NCI-H82 (cell line): ENCODE measurements around the gene MMP24OS.
"Not testable (repeated sequence)": the region's sequence is repeated elsewhere in the genome, so short reads cannot be mapped to it uniquely, and the experiment has no call there.

Source experiments
- DNase-seq: peaks from one replicate; lab custom pipeline; 2025; lab: John Stamatoyannopoulos, UW

Gene MMP24OS

DNA sequence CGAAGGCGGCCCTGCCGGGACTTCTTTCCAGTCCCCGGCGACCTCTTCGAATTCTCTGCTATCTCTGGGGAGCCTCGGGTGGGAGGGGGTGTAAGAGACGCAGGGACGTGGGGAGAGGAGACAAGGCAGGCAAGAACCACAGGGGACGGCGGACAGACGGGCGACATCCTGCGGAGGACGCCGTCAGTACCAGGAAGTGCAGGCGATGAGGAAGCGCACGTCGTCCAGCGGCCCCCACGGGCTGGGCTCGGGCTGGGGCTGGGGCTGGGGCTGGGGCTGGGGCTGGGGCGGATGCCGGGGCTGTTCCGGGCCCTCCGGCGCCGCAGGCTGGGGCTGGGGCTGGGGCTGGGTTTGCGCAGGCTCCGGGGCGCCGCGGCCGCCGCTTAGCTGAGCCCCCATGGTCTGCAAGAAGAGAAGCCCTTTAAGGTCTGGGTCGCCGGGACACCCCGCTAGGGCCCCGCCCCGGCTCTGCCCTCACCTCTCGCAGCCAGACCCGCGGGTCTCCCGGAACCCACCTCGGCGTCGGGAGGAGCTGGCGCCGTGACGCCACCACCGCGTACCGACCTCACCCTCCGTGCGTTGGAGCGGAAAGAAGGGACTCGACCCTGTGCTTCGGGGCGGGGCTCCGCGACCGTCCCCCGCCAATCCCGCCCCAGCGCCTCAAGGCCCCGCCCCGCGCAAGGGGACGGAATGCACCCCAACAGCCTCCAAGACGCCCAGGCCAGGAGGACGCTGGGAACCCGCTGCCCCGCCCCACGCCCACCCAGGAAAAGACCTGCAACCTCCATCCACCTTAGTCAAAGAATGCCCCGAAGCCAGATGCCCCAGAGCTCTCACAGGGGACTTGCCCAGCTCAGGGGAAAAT lies at the start of gene MMP24OS:
TSS of gene MMP24OS (minus strand) at position 592 of the 865 bp plus-strand sequence. CDS start at position 399, 193 bp downstream.
- peak; percentile 97 for DNase-seq

DNA sequence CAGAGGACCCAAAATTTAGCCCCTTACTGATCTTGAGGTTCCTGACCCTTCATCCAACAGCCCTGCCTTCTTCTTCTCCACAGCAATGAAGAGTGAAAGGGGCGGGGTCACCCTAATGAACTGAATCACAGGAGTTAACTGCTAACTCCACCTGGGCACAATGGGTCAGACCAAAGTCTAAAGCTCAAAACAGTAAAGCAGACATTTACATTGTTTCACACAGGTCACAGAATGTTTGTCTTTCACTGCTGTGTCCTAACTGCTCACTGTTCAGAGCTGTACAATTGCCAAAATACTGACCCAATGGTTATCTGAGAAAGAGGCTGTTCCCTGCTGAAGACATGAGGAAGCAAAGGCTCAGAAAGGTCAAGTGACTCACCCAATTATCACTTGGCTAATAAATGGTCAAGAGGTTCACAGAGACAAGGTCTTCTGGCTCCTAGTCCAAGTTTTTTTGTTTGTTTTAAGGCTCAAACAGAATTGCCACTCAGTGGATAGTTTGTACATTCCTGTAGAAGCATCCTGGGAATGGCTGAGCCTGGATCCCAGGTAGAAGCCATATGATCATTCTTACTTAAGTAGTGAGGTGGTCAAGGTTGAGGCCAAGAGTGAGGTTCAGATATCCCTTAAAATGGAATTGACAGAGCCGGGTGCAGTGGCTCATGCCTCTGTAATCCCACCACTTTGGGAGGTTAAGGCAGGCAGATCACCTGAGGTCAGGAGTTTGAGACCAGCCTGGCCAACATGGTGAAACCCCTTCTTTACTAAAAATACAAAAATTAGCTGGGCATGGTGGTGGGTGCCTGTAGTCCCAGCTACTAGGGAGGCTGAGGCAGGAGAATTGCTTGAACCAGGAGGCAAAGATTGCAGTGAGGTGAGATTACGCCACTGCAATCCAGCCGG lies 49.4 kb upstream of the MMP24OS start:
- no peak for DNase-seq

DNA sequence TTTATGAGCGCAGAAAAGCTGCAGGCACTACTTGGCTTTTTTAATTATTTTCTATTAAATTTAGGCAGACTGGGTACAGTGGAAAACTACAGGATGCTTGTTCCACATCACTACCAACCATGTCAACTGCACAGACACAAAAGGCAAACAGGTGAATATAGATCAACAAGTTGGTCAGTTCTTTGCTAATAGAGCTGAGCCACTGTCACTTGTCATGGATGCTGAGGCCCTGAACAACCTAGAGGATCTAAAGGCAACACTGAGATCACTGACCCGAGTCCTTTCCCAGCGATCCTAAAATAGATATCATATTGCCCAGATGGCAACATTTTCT lies 48.8 kb upstream of the MMP24OS start:
- DNase-seq = no peak

DNA sequence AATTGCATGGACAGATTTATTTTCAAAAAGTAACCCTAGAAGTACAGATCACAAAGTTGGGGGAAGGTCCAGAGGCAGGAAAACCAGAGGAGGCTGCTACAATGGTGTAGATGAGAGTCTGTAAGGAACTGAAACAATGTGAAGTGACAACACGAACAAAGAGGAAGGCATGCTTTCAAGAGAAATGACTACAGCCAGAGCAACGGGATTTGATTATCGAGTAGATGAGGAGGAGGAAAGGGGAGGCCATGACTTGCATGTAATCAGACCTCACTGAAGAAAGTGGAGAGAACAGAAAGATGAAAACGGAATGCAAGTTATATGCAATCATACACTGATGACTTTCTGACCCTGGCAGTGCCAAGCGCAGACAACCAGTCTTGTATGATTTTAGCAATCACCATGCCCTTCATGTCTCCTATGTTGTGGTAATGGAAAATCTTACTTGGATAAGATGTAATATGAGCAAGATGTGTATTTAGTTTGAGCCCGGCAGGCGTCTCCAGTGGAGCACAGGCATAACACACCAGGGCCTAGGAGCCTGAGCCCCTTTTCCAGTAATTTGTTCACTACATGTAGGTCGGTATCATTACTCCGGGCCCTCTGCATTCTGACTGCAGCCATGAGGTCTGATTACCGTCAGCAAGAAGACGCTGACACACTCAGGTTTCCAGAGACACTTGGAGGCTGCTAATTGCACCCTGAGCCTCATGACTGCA lies 48.3 kb upstream of the MMP24OS start:
- DNase-seq = no peak

DNA sequence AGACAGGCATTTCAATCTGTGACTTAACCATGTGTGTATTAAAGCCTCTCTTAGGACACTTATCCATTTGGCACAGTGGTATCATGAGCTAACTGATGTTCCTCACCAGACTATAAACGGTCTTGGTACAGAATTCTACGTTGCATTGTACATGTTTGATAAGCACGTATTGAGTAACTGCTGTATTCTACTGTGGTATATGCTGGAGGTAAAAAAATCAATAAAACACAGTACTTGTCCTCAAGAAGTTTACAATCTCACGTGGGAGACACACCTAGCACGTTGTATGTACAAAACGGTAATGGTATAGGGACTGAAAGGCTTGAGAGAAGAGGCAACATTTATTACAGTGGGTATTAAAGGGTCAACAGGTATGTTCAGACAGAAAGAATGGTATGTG lies 47.5 kb upstream of the MMP24OS start:
- DNase-seq = no peak

DNA sequence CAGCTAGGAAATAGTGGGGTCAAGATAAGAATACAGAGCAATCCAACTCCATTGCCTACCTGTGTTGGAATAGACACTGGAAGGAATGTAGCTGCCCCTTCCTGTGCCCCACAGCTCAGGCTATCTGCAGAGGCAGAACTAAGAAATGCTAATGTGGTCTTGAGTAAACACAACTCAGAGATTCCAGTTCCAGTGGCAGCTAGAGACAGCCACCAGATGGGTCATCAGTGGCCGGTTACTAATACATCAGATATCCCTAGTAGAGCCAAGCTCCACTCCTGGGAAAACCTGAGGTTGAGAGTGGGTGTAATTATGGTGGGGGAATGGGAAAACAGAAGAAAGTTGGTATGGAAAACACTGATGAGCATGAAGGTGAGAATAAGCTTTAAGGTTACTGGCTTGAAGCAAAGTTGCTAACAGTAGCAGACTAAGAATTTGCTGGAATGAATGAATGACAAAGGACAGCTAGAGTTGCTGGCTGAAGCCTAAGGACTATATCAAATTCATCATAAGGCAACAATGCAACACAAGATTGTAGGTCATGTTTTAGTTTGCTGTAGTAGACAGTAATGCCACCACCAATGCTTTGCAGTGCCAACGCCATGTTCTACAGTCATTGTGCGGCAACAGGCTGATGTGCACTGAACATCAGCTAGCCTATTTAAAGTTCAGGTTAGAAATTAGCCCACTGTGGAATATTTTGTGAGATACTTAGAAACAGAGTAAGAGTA lies 42.6 kb upstream of the MMP24OS start:
- no peak for DNase-seq

DNA sequence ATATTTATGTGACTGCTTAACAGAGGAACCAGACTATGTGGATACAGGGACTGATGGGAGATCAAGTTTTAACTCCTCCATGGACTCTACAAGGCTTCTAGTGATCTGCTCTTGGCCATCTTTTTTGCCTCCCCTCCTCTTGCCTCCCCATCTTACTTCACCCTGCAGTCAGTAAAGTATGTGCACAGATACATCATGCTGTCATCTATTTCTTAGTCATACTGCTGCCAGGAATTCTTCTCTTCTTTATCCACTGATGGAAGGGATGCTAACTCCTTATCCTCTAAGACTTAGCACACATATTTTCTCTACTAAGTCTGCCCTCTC lies 41.9 kb upstream of the MMP24OS start:
- DNase-seq = no peak

DNA sequence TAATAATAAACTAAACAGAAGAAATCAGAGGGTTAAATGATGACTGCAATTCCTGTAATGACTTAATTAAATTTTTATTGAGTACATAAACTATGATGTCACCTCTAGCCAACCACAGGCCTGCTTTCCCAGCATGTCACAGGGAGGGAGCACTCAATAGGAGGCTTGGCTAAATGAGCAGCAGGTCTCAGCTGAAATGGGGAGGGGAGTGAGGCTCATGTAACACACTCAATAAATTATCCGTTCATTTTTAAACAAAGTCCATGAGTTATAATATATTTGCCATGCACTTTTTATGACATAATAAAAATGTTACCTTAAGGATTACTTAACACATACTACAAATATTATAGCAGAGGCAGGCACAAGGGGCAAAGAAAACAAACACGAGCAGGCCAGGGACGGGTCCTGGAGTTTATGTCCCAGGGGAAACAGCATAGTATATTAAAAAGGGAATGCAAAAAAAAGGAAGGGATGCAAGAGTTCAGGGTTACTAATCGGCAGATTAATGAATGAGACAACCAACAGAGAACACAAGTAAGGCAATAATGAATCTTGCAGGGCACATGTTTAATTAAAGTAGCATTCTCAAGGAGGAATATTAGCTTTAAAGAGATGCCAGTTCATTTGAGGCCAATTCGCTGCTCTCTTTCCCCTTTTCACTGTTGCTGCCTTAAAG lies 41.4 kb upstream of the MMP24OS start:
- DNase-seq = no peak

DNA sequence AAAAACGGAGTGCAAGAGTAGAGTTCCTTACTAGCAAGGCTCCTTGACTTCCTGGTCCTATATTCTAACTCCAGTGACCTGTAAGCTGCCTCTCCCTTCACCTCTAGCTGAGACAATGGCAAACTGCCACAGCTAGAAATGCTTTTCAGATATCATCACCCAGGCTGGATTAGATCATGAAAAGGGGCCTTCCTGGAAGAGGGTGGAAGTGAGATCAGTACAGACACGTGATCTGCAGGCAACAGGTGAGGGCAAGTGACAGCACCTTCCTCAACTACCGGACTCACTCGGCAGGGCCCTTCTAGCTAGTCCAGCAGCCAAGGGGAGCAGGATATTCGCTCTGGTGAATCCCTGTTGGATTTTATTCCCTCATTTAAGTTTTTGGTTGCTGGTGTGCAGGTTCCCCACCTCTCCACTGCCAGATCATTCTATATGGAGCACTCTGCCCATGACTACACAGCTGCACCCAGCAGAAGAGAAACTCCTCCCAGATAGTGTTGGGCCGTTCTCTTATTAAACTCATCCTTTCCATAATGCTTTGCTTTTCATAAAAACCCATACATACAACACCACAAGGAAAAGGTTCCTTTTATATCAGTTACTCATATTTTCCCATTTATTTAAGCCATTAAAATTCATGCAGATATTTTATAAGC lies 40.7 kb upstream of the MMP24OS start:
- DNase-seq = no peak

DNA sequence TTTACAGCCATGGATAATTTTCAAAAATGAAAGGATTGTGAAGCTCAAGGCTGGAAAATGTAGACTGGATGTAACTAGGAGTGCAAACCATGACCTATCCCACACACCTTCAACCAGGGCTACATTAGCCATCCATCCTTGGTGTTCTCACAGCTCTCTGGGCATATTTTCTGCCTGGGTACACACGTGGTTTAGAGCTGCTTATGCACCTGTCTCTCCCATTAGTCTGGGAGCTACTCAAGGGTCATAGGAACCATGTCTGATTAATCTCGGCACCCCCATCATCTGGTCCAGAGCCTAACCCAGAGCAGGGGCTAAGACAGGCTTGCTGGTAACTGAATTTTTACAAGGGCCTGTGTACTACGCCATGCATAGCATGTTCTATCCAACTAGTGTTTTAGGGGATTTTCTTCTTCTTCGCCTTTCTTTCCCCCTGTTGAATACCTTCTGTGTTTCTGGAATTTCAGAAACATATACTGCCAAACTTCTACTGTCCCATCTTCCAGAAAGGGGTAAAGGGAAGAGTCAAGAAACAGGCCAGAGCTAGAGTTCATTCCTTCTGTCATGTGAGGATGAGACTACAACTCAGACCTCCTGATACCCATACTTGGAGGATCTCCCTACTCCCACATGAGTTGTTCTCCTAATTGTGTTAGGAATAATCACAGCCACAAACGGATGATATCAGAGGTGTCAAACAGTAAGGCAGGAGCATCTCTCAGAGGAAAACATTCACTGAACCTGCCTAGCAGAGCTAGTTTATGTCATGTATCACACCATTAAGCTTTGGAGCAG lies 39.7 kb upstream of the MMP24OS start:
- no peak for DNase-seq

DNA sequence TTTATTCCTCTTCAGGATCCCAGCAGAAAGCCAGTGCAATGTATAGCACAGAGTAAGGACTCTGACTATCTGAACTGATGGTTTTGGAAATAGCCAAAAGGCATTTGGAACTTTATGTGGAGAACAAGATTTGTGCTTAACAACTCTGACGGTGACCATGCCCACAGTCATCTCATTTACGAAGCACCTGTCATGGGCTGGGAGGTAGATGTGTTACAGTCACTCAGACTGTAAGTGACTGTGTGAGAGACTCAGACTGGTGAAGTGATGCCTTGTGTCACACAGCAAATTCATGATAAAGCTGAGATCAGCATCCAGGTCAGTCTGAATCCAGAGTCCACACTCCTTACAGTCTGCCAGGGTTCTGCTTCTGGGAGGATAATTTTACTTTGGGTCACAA lies 38.2 kb upstream of the MMP24OS start:
- no peak for DNase-seq

DNA sequence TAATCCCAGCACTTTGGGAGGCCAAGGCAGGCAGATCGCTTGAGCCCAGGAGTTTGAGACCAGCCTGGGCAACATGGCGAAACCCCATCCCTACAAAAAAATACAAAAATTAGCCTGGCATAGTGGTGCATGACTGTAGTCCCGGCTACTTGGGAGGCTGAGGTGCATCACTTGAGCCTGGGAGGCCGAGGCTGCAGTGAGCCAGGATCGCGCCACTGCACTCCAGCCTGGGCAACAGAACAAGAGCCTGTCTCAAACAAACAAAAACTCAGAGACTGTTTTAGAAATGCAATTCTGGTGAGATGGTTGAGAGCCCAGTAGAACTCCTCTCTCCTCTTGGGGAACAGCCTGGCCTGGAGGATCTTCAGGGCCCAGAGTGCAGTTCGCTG lies 37.7 kb upstream of the MMP24OS start:
- DNase-seq = not testable (repeated sequence)

DNA sequence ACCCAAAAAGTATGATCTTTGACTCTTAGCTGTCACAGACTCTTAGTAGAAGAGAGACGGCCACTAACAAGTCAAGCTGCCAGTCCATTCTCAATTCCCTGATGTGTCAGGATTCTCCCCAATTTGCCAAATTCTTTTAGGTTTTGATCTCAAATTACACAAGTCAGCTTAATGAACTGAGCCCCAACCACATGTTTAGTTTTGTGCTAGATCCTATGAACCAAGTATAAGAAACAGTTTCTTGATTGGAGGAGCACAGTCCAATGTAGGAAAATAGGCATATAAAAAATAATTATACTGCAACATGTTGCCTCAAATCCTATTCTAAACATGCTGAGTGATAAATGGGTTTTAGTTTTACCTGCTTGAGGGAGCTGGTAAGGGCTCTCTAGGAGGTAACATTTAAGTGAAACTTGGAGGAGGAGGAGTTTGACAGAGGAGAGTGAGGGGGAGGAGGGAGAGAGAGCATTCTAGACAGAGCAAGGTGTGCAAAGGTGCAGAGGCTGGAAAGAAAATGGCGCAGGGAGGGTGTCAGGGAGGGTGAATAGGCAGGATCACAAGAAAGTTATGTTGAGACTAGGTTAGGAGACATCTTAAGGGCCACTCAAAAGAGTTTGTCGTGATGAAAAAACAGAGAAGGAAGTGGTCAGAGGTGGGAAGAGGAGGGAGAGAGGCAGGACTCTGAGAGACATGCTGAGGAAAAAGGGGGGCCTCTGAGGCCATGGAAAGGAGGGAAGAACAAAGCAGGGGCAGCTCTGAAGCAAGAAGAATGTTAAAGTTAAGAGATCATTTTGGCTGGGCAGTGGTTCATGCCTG lies 37.1 kb upstream of the MMP24OS start:
- no peak for DNase-seq

DNA sequence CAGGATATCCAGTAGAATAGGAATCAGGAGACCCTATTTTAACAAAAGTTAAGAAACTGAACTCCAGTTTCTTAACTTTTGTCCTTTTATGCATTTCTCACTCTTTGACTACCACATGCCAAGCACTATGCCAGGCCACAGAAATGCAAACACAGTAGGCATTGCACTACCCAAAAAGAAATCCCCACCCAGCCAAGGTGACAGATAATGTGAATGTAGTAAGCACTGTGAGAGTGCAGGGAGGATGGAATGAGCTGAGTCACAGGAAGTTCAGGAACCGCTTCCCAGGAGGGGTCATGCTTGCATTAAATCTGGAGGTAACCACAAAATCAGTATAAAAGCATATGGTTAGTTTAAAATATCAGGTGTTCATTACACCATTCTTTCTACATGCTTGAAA lies 34.4 kb upstream of the MMP24OS start:
- DNase-seq = no peak

DNA sequence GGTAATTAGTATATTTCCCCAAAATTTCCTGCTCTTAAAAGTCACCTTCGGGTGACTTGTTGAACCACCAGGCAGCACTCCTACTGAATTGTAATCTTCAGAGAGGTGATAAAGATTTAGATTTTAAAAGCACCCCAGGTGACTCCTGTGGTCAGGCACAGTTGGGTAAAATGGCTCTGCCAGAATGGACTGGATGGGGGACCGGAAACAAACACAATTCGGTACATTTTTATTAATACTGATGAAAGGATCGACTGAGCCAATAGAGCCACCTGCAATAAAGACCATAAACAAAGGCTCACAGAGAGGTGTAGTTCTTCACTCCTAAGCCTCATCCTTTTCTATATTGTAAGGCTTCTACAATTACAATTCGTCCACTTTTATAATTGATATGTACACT lies 33.9 kb upstream of the MMP24OS start:
- no peak for DNase-seq

DNA sequence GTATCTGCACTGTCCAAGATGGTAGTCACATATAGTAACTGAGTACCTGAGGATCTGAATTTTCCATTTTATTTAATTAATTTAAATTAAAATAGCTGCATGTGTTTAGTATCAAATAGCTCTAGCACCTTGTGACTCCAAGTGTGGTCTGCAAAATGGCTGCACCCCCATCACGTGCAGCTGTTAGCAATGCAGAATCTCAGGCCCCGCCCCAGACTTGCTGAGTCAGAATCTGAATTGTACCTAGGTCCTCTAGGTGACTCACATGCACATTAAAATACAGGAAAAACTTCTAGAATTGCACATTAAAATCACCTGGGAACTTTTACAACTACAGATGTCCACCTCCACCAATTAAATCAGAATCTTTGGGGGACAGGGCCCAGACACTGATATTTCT lies 33.5 kb upstream of the MMP24OS start:
- DNase-seq = no peak

DNA sequence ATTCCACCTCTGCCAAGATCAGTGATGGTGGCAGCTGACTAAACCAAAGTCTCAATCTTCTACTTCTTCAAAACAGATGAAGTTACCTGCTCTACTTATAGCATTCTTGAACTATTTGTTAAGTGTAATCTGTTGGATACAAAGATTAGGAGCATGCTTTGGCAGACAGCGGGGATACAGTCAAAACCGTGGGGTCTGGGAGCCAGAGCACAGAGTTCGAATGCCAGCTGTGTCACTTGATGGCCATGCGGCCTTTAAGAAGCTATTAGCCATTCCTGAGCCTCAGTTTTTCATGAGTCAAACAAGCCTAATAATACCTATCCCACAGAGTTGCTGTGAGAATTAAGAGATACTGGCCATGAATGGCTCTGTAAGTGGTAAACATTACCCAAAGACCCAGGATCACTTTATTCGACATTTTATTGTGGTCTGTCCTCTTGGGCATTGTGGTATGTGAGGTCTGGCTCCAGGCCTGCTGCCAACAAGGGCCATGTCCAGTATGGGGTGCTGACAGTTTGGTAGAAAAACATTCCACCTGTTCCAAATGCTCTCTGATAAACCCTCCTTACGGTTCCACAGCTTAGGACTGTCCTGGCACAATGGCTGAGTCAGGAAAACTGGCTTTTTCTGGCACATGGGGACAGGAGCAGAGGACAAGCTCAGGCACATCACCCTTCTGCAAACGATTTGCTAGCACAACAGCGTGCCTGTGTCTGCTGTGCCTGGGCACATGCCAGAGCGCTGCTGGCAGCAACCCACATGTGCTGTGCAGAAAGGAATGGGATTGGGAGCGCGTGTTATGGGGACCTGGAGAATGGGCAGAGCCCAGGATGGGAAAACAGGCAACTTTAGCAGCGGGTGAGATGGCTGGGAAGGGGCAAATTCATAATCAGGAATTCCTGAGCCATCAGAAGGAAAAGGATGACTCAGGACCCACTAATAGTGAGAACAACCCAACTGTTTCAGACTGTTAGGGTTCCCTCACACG lies 30.0 kb upstream of the MMP24OS start:
- DNase-seq = no peak

DNA sequence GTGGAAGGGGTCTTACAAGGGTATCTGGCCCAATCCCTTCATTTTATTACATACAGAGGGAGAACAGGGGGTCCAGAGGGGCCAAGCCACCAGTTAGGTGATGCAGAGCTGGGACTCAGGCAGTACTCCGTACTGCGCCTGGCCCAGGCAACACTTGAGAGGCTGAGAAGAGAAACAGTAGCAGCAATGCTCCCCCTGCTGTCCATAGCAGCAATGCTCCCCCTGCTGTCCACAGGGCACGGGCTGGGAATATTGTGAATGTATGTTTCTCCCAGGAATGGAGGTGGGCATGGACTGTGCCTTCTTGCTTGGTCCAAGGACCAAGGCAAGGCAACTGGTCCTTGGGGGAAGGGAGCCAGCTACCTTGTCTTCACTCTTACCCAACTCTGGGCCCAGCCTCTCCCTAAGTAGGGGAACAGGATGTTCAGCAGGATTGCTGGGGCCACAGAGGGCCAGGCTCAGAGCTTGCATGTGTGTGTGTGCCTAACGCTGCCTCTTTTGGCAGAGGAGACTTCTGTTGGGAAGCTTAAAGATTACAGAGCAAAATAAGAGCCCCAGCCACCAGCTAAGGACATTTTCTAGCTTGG lies 29.1 kb upstream of the MMP24OS start:
- DNase-seq = peak; percentile 77
